ENCODE measurements around the gene DPH2. TPM values are rescaled to one million over a fixed set of nuclear protein-coding genes. Genes with fewer than 3 reads are reported as not detected.
A peak's percentile ranks its signal among the peaks of the same experiment; 100 is the strongest.

DPH2 gene
- polyA plus RNA-seq, 5 donors: 12.8 to 25.5 (median 19.6) TPM

DNA sequence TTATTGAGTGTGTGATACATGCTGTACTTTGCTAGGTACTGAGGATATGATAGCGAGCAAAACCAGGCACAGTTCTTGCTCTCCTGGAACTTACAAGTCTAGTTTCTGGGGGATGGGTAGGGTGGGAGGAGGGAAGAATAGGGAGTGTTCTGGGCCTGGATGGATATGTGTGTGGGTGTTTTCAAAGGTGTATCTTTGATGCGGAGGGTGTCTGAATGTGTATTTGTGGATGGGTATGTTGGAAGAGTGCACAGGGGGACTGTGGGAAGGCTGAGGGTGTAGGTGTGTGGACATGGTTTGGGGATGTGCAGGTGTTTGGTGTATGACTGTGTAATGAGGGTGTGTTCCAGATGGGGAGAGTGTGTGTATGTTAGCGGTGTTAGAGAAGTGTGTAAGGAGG is 4.5 kb upstream of the DPH2 start:
- DNase-seq: no peak

- DNase-seq: no peak
These were observed 1.4 kb upstream of the DPH2 start for GRCh38 chr1:43968348-43968948.

DNA sequence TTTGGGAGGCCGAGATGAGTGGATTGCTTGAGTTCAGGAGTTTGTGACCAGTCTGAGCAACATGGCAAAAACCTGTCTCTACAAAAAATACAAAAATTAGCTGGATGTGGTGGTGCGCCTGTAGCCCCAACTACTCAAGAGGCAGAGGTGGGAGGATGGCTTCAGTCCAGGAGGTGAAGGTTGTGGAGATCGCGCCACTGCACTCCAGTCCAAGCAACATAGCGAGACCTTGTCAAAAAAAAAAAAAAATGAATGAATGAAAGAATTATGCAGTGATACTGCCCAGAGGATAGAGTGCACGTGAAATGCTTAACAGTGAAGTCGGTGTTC is 429 bp upstream of the DPH2 start:
- DNase-seq: no peak

- DNase-seq: no peak
These were observed 692 bp downstream of the DPH2 start for GRCh38 chr1:43970502-43970901.

- no peak for DNase-seq
These were observed 1.1 kb downstream of the DPH2 start for GRCh38 chr1:43970911-43971310.

GRCh38 chr1:43971336-43971980 is 1.6 kb downstream of the DPH2 start:
- no peak for DNase-seq

- DNase-seq: no peak
These were observed 4.2 kb downstream of the DPH2 start for GRCh38 chr1:43973981-43974442.

- peak; percentile 89 to 90 for DNase-seq
These were observed 4.8 kb downstream of the DPH2 start, which contains the start of gene ATP6V0B for GRCh38 chr1:43974443-43975248. ATP6V0B (plus strand) TSS chr1:43974960; CDS start chr1:43975041, 81 bp downstream.

- no peak for DNase-seq
These were observed 5.6 kb downstream of the DPH2 start for GRCh38 chr1:43975249-43975961.

DNA sequence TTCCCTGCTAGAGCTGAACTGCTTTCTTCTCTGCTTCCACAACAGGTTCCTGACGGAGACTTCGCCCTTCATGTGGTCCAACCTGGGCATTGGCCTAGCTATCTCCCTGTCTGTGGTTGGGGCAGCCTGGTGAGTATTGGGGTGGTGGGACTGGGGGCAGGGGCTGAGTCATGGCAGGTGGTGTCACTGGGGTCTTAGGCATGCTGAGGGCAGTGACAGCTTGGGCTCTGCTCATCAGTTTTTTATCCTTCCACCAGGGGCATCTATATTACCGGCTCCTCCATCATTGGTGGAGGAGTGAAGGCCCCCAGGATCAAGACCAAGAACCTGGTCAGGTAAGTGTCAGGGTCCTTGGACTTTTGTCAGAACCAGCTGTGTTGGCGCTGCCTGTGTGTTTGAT is 6.2 kb downstream of the DPH2 start:
- no peak for DNase-seq

- no peak for DNase-seq
These were observed 7.1 kb downstream of the DPH2 start for GRCh38 chr1:43976890-43977289.

DNA sequence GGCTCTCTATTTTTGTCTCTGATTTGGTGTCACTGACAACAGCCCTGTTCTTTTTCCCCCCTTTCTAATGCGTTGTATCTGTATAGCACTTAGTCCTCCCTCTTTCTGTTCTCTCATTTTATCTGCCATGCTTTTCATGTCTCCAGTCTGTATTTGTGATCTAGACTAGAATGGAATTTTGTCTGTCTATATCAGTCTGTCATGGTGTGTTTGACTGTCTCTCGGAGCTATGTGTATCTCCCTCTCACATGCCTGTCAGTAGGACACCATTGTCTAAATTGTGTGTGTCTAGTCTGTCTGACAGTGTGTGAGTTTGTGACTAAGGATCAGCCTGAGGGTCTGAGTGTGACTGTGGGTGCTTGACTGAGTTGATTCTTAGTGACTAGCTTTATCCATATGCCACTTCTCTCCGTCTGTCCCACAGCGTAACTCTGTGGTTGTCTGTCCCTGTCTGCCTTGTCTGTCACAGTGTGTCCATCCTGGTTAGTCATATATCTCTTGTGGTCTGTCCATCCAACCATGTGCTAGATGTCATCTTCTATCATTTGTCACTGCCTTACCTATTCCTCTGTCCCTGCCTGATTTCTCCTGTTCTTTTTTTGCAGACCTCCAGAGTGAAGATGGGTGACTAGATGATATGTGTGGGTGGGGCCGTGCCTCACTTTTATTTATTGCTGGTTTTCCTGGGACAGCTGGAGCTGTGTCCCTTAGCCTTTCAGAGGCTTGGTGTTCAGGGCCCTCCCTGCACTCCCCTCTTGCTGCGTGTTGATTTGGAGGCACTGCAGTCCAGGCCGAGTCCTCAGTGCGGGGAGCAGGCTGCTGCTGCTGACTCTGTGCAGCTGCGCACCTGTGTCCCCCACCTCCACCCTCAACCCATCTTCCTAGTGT is 7.8 kb downstream of the DPH2 start:
- no peak for DNase-seq

GRCh38 chr1:43978264-43978550 is 8.4 kb downstream of the DPH2 start:
- no peak for DNase-seq

DNA sequence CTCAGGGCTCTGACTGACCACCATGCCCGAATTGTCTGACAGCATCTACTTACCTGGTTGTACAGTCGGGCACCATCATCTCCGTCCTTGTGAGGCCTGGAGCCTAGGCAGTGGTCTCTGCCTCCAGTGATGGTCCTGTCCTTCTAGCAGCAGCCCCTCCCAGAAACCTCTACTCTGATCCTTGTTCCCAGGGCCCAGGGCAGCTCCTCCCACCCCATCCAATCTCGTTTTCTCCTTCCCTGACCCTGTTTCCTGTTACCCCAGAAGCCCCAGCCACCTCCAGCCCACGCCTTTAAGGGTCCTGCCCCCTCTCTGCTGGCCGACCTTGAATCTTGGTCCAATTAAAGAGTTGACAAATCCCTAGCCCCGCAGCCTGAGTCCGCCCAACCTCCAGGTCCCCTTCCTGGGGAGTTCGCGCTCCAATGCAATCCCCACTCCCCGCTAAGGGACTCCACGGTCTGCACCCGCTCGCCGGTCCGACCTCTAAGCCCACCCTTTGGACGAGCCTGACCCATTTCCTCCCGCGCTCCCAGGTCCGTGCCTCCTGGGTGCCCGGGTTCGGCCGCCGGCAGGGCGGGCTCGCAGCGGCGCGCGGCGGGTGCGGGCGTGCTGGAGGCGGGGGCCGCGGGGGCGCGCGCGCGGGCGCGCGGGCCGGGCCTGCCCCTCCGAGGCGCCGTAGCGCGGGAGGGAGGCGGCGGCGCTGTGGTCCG is 8.9 kb downstream of the DPH2 start, which contains the start of gene B4GALT2:
Gene B4GALT2 (plus strand): TSS at position 660 of the 710 bp plus-strand sequence. CDS start 1,951 bp downstream, outside the sequence.
- no peak for DNase-seq

- DNase-seq: no peak
These were observed 9.4 kb downstream of the DPH2 start for GRCh38 chr1:43979261-43979527.

GRCh38 chr1:43979528-43980254 is 9.9 kb downstream of the DPH2 start:
- DNase-seq: peak in 1 of 2 donors; percentile 30

DNA sequence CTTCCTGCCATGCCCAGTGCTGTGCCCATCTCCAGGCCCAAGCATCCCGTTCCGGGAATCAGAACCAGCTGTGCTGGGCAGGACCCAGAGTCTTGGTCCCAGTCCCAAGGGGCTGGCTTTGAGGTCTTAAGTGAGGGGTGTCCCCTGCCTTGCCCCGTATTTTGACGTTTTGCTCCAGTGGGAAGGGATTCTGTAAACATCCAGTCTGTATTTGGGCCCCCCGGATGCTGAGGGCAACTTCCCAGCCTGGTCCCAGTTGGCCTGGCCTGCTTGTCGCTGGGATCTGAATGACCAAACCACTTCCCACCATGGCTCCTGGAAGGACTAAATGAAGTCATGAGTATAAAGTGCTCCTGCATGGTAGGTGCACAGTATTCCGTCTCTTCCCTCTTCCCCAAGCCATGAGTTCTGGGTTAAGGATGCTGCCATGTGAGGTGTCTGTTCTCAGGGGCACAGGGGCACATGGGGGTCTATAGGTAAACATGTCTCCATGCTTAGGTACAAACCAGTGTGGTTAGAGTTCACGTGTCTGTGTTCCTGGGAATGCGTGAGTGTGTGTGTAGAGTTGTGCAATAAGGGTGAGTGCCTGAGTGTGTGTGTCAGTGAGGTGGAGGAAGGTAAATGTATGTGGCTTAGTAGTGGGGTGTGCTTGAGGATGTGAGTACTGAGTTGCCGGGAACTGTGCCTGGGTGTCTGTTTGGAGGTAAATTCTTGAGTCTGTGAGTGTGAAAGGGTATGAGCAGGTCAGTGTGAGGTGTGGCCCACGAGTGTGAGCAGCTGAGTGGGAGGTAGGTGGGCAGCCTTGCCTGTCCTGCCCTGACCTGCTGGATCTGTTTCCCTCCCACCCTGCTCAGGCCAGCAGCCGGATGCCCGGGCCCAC is 10.7 kb downstream of the DPH2 start:
- DNase-seq: no peak

DNA sequence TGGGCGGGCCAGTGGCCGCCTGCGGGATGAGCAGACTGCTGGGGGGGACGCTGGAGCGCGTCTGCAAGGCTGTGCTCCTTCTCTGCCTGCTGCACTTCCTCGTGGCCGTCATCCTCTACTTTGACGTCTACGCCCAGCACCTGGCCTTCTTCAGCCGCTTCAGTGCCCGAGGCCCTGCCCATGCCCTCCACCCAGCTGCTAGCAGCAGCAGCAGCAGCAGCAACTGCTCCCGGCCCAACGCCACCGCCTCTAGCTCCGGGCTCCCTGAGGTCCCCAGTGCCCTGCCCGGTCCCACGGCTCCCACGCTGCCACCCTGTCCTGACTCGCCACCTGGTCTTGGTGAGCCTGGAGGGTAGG is 11.3 kb downstream of the DPH2 start:
- no peak for DNase-seq

GRCh38 chr1:43981636-43982035 is 11.8 kb downstream of the DPH2 start:
- no peak for DNase-seq
